ENCODE measurements around the gene COLEC12. TPM values are rescaled to one million over a fixed set of nuclear protein-coding genes. Genes with fewer than 3 reads are reported as not detected.

COLEC12 gene
- polyA plus RNA-seq, 6 donors from 2014 or later = not detected

DNA sequence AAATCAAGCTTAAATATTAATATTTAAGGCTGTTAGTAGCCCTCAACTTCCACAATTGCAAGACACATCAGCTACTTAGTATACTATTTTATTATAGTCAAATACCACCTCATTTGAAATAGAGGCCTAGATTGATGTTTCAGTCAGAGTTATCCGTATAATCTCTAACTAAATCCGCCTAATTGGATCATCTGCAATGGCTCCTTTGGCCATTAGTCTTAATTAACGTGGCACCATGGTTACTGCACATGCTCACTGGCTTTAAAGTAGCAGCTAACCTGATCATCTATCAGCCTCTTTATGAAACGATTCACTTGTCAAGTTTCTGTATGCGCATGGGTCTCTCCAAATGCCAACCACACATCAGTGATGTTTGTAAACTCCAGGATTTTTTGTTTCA is 112.3 kb downstream of the COLEC12 start:
- DNase-seq (no peak), ATAC-seq (ENCODE audit: low read depth in 2 of 2) (no peak)
- Mint-ChIP-seq H3K27me3 (peaks cover 14 to 33% (median 15%) of the 10 kb centered on the region in 3 donors), H3K4me1 (peaks cover 0 to 2% (median 0%) of the 10 kb centered on the region in 3 donors), H3K9me3 (peaks cover 3 to 14% (median 7%) of the 10 kb centered on the region in 7 donors), H3K4me3 (no peak overlapping the region), H3K36me3 (peaks cover 0 to 9% of the 10 kb centered on the region in 2 donors), H3K27ac (no peak overlapping the region)

GRCh38 chr18:386994-387393 is 113.5 kb downstream of the COLEC12 start:
- Mint-ChIP-seq H3K9me3 (peaks cover 3 to 15% (median 8%) of the 10 kb centered on the region in 7 donors), H3K4me1 (peaks cover 0 to 2% (median 0%) of the 10 kb centered on the region in 3 donors), H3K27ac (no peak overlapping the region), H3K4me3 (no peak overlapping the region), H3K27me3 (peaks cover 14 to 31% (median 14%) of the 10 kb centered on the region in 3 donors), H3K36me3 (peaks cover 0 to 10% of the 10 kb centered on the region in 2 donors)
- no peak for ATAC-seq (ENCODE audit: low read depth in 2 of 2)
- no peak for DNase-seq

GRCh38 chr18:384897-385296 is 115.6 kb downstream of the COLEC12 start:
- ATAC-seq (ENCODE audit: low read depth in 2 of 2) (no peak), DNase-seq (no peak)
- H3K36me3 Mint-ChIP-seq = peaks cover 0 to 10% of the 10 kb centered on the region in 2 donors
- H3K27me3 Mint-ChIP-seq = peaks cover 14 to 34% (median 22%) of the 10 kb centered on the region in 3 donors
- H3K9me3 Mint-ChIP-seq = peaks cover 3 to 15% (median 8%) of the 10 kb centered on the region in 7 donors
- no peak overlapping the region for H3K27ac Mint-ChIP-seq
- no peak overlapping the region for H3K4me3 Mint-ChIP-seq
- H3K4me1 Mint-ChIP-seq = peaks cover 0 to 3% (median 0%) of the 10 kb centered on the region in 3 donors

- no peak for DNase-seq
- no peak for ATAC-seq (ENCODE audit: low read depth in 2 of 2)
- Mint-ChIP-seq H3K27ac (no peak overlapping the region), H3K9me3 (peaks cover 3 to 15% (median 8%) of the 10 kb centered on the region in 7 donors), H3K36me3 (peaks cover 0 to 10% of the 10 kb centered on the region in 2 donors), H3K4me3 (no peak overlapping the region), H3K27me3 (peaks cover 6 to 43% (median 27%) of the 10 kb centered on the region in 3 donors), H3K4me1 (peaks cover 0 to 11% (median 0%) of the 10 kb centered on the region in 3 donors)
Observed at GRCh38 chr18:383135-383534, 117.4 kb downstream of the COLEC12 start.

DNA sequence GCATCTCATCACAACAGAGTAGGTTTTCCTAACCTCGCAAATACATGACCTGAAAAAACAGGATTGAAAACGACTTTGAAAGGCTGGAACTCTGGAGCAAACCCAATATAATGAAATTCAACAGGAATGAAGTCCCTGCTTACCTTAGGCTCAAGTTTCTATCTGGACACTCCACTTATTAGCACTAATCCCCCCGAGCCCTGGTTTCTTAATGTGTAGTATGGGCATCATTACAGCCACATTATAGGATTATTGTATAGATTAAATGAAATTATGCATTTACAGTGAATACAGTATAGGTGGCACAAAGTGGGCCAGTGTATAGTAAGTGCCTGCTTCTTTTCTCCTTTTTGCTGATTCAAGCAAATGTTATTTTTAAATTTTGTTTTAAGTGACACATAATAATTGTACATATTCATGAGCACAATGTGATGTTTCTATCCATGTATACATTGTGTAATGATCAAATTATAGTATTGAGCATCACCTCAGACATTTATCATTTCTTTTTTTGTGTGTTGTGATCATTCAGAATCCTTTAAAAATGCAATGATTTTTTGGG is 118.0 kb downstream of the COLEC12 start:
- H3K4me1 Mint-ChIP-seq = peaks cover 0 to 11% (median 0%) of the 10 kb centered on the region in 3 donors
- peaks cover 3 to 15% (median 8%) of the 10 kb centered on the region in 7 donors for H3K9me3 Mint-ChIP-seq
- no peak overlapping the region for H3K27ac Mint-ChIP-seq
- H3K4me3 Mint-ChIP-seq = no peak overlapping the region
- DNase-seq (no peak), ATAC-seq (ENCODE audit: low read depth in 2 of 2) (no peak)
- H3K27me3 Mint-ChIP-seq = peaks cover 6 to 42% (median 30%) of the 10 kb centered on the region in 3 donors
- H3K36me3 Mint-ChIP-seq = peaks cover 0 to 10% of the 10 kb centered on the region in 2 donors

- H3K27ac Mint-ChIP-seq = peak overlapping the region in 2 of 6 donors; percentile 23 to 40
Observed at GRCh38 chr18:379681-380330, 120.7 kb downstream of the COLEC12 start.

DNA sequence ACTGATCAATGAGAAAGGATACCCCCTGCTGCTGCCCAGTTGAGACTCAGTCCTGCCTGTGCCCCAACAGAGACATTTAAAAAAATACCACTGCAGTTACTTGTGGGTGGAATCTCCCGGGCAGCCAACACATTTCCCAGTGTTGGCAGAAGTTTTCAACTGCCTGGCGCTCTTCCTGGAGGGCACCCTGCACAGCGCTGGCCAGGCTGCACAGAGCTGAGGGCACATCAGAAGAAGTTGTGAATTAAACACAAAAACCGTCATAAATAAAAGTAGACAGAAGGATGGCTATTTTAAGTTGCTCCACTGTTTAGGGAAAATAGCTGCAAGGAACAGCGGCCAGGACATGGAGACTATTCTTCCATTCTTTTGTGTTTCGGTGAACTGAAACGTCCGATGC is 122.4 kb downstream of the COLEC12 start:
- peaks cover 0 to under 1% of the 10 kb centered on the region in 2 donors for H3K36me3 Mint-ChIP-seq
- H3K27ac Mint-ChIP-seq = peak overlapping the region in 1 of 6 donors; percentile 59
- ATAC-seq (ENCODE audit: low read depth in 2 of 2) = no peak
- no peak overlapping the region for H3K4me3 Mint-ChIP-seq
- H3K4me1 Mint-ChIP-seq = peaks cover 4 to 23% (median 7%) of the 10 kb centered on the region in 3 donors
- no peak for DNase-seq
- peaks cover 11 to 24% (median 20%) of the 10 kb centered on the region in 3 donors for H3K27me3 Mint-ChIP-seq
- H3K9me3 Mint-ChIP-seq = peaks cover 0 to under 1% (median 0%) of the 10 kb centered on the region in 7 donors

More at GRCh38 chr18:379681-380330, 120.7 kb downstream of the COLEC12 start:
- Mint-ChIP-seq H3K4me3 (peak overlapping the region in 2 of 8 donors; percentile 27 to 73), H3K9me3 (peaks cover 3 to 15% (median 8%) of the 10 kb centered on the region in 7 donors), H3K36me3 (peaks cover 0 to 10% of the 10 kb centered on the region in 2 donors), H3K4me1 (peaks cover under 1 to 13% (median 2%) of the 10 kb centered on the region in 3 donors), H3K27me3 (peaks cover 17 to 36% (median 21%) of the 10 kb centered on the region in 3 donors)
- ATAC-seq (ENCODE audit: low read depth in 2 of 2) (no peak), DNase-seq (no peak)

DNA sequence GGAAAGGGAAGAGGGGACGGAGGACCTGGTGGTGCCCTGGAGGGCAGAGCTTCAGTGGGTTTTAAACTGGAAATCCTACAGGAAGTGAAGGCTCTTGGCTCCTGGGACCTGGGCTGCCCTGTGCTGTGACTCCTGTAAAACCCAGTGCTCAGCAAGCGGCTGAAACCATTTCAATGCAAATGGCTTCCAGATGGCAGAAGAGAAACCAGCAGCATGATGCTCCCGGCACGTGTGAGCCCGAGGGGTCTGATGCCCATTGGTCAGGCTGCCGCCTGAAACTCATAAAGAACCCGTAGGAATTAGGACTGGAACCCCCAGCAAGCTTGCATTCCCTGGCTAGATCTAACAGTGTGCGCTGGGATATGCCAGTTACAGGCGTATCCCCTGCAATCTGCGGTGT is 123.4 kb downstream of the COLEC12 start:
- no peak for DNase-seq
- Mint-ChIP-seq H3K27me3 (peaks cover 11 to 24% (median 20%) of the 10 kb centered on the region in 3 donors), H3K4me3 (no peak overlapping the region), H3K36me3 (no peaks in the 10 kb centered on the region), H3K27ac (no peak overlapping the region), H3K9me3 (no peaks in the 10 kb centered on the region), H3K4me1 (peaks cover 4 to 27% (median 7%) of the 10 kb centered on the region in 3 donors)
- ATAC-seq (ENCODE audit: low read depth in 2 of 2) = no peak

- Mint-ChIP-seq H3K27me3 (peaks cover 11 to 24% (median 20%) of the 10 kb centered on the region in 3 donors), H3K36me3 (no peaks in the 10 kb centered on the region), H3K27ac (no peak overlapping the region), H3K4me1 (peaks cover 10 to 35% (median 12%) of the 10 kb centered on the region in 3 donors), H3K4me3 (no peak overlapping the region), H3K9me3 (no peaks in the 10 kb centered on the region)
- ATAC-seq (ENCODE audit: low read depth in 2 of 2) (no peak), DNase-seq (no peak)
Observed at GRCh38 chr18:376311-376710, 124.2 kb downstream of the COLEC12 start.

DNA sequence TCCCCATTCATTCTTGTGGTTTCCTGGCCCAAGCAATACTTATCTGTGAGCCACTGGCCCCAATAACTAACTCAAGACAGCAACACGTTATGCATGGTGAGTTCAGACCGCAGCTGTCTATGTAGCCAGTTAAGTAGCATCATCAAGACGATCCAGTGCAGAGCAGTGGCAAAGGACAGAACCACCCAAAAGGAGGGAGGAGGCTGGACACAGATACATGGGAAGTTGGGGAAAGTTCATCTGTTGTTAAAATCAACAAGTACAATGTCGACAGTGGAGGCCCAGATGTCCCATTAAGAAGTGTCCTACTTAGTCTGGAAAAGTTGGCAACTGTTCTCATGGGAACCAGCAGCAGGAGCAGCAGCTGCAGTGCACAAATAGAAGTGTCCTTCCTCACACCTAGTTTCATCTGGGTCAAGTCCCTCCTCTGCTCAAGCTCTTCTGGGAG is 125.8 kb downstream of the COLEC12 start:
- Mint-ChIP-seq H3K9me3 (no peaks in the 10 kb centered on the region), H3K27me3 (peaks cover 8 to 13% (median 11%) of the 10 kb centered on the region in 3 donors), H3K36me3 (no peaks in the 10 kb centered on the region), H3K4me3 (peak overlapping the region in 2 of 8 donors; percentile 0 to 37), H3K27ac (peak overlapping the region in 2 of 6 donors; percentile 57 to 62), H3K4me1 (peaks cover 23 to 47% (median 26%) of the 10 kb centered on the region in 3 donors)
- ATAC-seq (ENCODE audit: low read depth in 2 of 2) (peak; percentile 75 to 83), DNase-seq (peak; percentile 9)

- Mint-ChIP-seq H3K4me3 (no peak overlapping the region), H3K27ac (no peak overlapping the region), H3K36me3 (no peaks in the 10 kb centered on the region), H3K9me3 (no peaks in the 10 kb centered on the region), H3K27me3 (peaks cover 5 to 13% (median 11%) of the 10 kb centered on the region in 3 donors), H3K4me1 (peaks cover 28 to 47% (median 29%) of the 10 kb centered on the region in 3 donors)
- no peak for ATAC-seq (ENCODE audit: low read depth in 2 of 2)
- DNase-seq = no peak
Observed at GRCh38 chr18:373780-374179, 126.7 kb downstream of the COLEC12 start.

DNA sequence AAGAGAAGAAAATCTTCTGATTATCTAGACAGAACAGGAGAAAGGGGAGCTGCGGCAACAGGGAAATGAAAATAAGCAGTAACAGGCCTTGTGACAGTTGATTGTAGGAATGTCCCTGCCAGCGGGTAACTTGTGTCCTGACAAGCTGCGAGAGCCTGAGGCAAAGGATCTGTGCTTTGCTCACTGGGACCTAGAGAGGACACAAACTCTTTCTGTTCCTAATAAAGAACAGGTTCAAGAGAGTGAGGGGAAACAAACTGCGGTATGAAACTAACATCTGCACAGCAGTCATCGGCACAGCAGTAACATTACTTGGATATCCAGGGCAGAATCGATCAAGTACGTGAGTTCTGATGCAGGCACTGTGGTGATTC is 128.9 kb downstream of the COLEC12 start:
- Mint-ChIP-seq H3K36me3 (no peaks in the 10 kb centered on the region), H3K4me1 (peaks cover 28 to 49% (median 29%) of the 10 kb centered on the region in 3 donors), H3K4me3 (peak overlapping the region in 2 of 8 donors; percentile 13 to 24), H3K9me3 (no peaks in the 10 kb centered on the region), H3K27ac (peak overlapping the region in 1 of 6 donors; percentile 68), H3K27me3 (peaks cover 0 to 6% (median 4%) of the 10 kb centered on the region in 3 donors)
- DNase-seq = no peak
- ATAC-seq (ENCODE audit: low read depth in 2 of 2) = no peak

DNA sequence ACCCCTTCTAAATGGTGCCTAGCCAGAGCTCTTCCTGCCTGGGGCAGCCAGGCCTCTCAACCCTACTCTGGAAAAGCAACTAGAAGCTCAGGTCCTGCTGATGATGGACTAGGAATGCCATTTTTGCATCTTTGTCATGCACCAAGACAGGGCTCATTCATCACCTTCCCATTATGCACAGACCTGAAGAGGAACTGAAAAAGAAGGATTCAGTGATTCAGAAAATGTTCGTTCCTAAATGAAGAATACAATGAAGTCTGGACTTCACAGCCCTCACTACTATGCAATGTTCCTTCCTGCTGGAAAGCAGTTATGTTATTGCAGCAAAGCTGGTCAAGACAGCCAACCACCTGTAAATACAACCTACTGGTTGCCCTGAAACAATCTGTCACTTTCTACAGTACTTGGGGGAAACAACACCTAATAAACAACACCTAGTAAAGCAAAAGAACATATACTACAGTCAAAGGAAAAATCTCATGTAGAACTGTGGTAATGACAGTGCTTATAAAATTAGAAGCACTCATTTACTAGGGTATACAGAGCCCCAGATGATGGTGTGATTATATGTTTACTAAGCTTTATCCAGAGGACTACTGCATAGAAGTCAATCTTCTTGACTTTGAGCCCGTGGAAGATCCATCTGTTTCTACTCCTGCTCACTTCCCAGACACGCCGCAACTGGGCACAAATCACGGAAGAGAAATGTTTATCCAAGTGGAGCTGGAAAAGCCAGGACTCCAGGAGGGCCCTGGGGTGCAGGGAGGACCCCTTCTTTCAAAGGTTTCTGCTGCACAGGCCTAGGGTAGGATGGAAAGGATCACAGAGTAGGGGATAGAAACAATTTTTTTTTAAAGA is 129.5 kb downstream of the COLEC12 start:
- Mint-ChIP-seq H3K27ac (peak overlapping the region in 3 of 6 donors; percentile 11 to 58 (median 35)), H3K4me3 (peak overlapping the region in 1 of 8 donors; percentile 48), H3K36me3 (no peaks in the 10 kb centered on the region), H3K27me3 (peaks cover 2 to 4% (median 3%) of the 10 kb centered on the region in 3 donors), H3K9me3 (no peaks in the 10 kb centered on the region), H3K4me1 (peaks cover 28 to 49% (median 29%) of the 10 kb centered on the region in 3 donors)
- DNase-seq (no peak), ATAC-seq (ENCODE audit: low read depth in 2 of 2) (peak in 1 of 2 donors; percentile 21)

Measured in naive B cell (primary cell).